Measurements from ENCODE around the gene SAPCD2.

GRCh38 chr9:137095664-137096517, 25.5 kb upstream of the SAPCD2 start:
- TF ChIP-seq CTCF (IDR thresholded peaks at IDR 0.05) (peak in 3 of 4 donors; percentile 8 to 16 (median 13)), POLR2A (IDR thresholded peaks at IDR 0.05) (no peak)

Data from right lobe of liver (tissue), 4 donors.